ENCODE measurements around the gene PLEKHG5.
"Not testable (repeated sequence)": the region's sequence is repeated elsewhere in the genome, so short reads cannot be mapped to it uniquely, and the experiment has no call there.

Gene PLEKHG5

DNA sequence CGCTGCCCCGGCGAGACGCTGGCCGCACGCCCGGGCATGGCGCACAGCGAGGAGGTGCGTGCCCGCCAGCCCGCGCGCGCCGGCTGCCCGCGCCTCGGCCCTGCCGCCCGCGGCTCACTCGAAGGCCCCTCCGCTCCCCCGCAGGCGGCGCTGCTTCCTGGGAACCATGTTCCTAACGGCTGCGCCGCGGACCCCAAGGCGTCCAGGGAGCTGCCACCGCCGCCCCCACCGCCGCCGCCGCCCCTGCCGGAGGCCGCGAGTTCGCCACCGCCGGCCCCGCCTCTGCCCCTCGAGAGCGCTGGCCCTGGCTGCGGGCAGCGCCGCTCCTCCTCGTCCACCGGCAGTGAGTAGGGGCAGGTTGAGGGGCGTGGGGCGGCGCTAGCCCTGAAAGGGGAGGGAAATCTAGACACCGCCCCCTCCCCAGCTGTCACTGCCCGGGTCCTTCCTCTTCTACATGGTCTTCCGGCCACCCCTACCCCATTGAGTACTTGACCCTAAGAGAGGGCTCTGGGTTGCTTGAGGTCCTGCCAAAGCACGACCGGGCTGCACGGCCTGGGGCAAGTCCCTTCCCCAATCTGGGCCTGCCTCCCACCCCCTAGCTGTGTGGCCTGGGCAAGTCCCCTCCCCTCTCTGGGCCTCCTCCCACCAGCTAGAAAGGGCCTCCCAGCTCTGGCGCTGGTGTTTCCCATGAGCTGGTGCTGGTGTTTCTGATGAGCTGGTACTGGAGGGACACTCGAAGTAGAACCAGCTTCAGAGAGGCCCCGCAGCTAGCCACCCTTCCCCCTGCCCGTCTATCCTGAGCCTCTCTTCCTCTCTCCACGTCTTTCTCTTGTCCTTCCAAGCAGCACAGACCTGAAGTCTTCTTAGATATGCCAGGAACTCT lies 42.5 kb downstream of the PLEKHG5 start:
- H3K4me1 ChIP-seq (ENCODE audit: control insufficient read depth, insufficient read depth, low read length), result peaks cover 40% of the 10 kb centered on the region
- H3K27me3 ChIP-seq (ENCODE audit: control insufficient read depth, insufficient read depth, low read length), result peaks cover 53% of the 10 kb centered on the region
- no peak overlapping the region for H3K4me3 ChIP-seq (ENCODE audit: low read length)
- H3K36me3 ChIP-seq (ENCODE audit: control insufficient read depth, insufficient read depth, low read length), result no peaks in the 10 kb centered on the region
- H3K9me3 ChIP-seq (ENCODE audit: control insufficient read depth, low read length), result no peaks in the 10 kb centered on the region
- H3K9ac ChIP-seq (ENCODE audit: low read length), result no peak overlapping the region

DNA sequence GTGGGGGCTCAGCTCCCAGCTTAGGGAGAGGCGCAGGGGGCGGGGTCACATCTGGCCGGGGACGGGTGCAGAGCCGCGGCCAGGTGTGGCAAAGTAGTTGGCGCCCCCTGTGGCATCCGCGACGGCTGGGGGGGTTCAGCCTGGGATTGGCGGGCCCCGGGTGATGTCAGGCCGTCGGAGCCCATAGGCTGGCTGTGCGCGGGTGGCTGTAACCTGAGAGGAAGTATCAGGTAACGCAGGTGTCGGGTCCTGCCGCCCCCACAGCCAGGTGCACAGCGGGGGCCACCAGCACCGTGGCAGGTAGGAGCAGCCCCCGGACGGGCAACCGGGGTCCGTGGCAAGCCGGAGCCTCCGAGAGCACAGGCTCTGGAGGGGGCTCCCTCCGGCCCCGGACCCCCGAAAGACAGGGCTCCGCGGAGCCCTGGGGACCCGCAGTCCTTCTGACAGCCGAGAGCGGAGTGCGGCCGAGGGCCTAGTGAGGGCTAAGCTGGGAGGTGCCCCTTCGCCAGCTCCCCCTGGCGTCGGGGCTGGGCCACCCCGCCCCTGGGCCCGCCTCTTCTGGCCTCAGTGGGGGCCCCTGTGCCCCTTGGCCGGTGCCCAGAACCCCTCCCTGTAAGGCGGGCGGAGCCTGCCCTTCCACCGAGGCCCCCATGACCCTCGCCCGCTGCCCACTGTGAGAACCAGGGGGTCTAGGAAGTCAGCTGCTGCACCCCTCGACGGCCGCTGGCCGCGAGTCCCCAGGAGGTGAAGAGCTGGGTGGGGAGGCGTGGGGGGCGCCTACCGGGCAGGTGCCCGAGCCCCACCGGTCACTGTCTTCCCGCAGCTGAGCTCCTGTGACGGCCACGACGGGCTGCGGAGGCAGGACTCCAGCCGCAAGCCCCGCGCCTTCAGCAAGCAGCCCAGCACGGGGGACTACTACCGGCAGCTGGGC lies 43.4 kb downstream of the PLEKHG5 start:
- peaks cover 40% of the 10 kb centered on the region for H3K4me1 ChIP-seq (ENCODE audit: control insufficient read depth, insufficient read depth, low read length)
- no peaks in the 10 kb centered on the region for H3K9me3 ChIP-seq (ENCODE audit: control insufficient read depth, low read length)
- H3K36me3 ChIP-seq (ENCODE audit: control insufficient read depth, insufficient read depth, low read length), result no peaks in the 10 kb centered on the region
- H3K4me3 ChIP-seq (ENCODE audit: low read length), result no peak overlapping the region
- peaks cover 48% of the 10 kb centered on the region for H3K27me3 ChIP-seq (ENCODE audit: control insufficient read depth, insufficient read depth, low read length)
- H3K9ac ChIP-seq (ENCODE audit: low read length), result no peak overlapping the region

GRCh38 chr1:6447016-6447817 lies 44.2 kb downstream of the PLEKHG5 start:
- Histone ChIP-seq H3K9ac (ENCODE audit: low read length) (no peak overlapping the region), H3K36me3 (ENCODE audit: control insufficient read depth, insufficient read depth, low read length) (no peaks in the 10 kb centered on the region), H3K4me1 (ENCODE audit: control insufficient read depth, insufficient read depth, low read length) (peaks cover 40% of the 10 kb centered on the region), H3K27me3 (ENCODE audit: control insufficient read depth, insufficient read depth, low read length) (peaks cover 45% of the 10 kb centered on the region), H3K9me3 (ENCODE audit: control insufficient read depth, low read length) (no peaks in the 10 kb centered on the region), H3K4me3 (ENCODE audit: low read length) (no peak overlapping the region)

GRCh38 chr1:6446665-6447015 lies 44.8 kb downstream of the PLEKHG5 start:
- no peak overlapping the region for H3K4me3 ChIP-seq (ENCODE audit: low read length)
- peaks cover 47% of the 10 kb centered on the region for H3K27me3 ChIP-seq (ENCODE audit: control insufficient read depth, insufficient read depth, low read length)
- H3K36me3 ChIP-seq (ENCODE audit: control insufficient read depth, insufficient read depth, low read length), result no peaks in the 10 kb centered on the region
- H3K9me3 ChIP-seq (ENCODE audit: control insufficient read depth, low read length), result no peaks in the 10 kb centered on the region
- H3K9ac ChIP-seq (ENCODE audit: low read length), result no peak overlapping the region
- H3K4me1 ChIP-seq (ENCODE audit: control insufficient read depth, insufficient read depth, low read length), result peaks cover 37% of the 10 kb centered on the region

DNA sequence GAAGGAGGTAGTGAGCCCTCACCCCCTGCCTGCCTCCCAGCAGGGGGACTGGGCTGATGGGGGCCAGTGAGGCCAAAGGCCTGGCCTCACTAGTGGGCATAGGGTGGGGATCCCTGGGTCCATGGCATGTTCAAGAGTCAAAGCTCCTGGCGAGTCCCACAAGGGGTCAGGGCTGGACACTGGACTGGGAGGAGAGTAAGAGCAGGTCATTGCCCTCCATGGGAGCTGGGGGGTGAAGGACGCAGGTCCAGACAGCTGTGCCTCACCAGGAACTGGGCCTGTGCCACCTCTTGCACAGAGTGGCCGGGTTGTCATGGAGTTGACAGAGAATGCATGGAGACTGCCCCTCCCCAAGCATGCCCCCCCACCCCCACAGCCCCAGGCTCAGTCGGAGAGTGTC lies 45.5 kb downstream of the PLEKHG5 start:
- not testable (repeated sequence) for H3K36me3 ChIP-seq (ENCODE audit: control insufficient read depth, insufficient read depth, low read length)
- H3K27me3 ChIP-seq (ENCODE audit: control insufficient read depth, insufficient read depth, low read length), result peaks cover 51% of the 10 kb centered on the region

GRCh38 chr1:6445062-6445763 lies 46.3 kb downstream of the PLEKHG5 start:
- H3K9ac ChIP-seq (ENCODE audit: low read length), result no peak overlapping the region
- peaks cover 27% of the 10 kb centered on the region for H3K4me1 ChIP-seq (ENCODE audit: control insufficient read depth, insufficient read depth, low read length)
- no peaks in the 10 kb centered on the region for H3K36me3 ChIP-seq (ENCODE audit: control insufficient read depth, insufficient read depth, low read length)
- no peaks in the 10 kb centered on the region for H3K9me3 ChIP-seq (ENCODE audit: control insufficient read depth, low read length)
- no peak overlapping the region for H3K4me3 ChIP-seq (ENCODE audit: low read length)
- peaks cover 50% of the 10 kb centered on the region for H3K27me3 ChIP-seq (ENCODE audit: control insufficient read depth, insufficient read depth, low read length)

More for the DNA sequence above, 45.5 kb downstream of the PLEKHG5 start:
- not testable (repeated sequence) for H3K9me3 ChIP-seq (ENCODE audit: control insufficient read depth, low read length); H3K9ac ChIP-seq (ENCODE audit: low read length); H3K4me3 ChIP-seq (ENCODE audit: low read length)
- peaks cover 33% of the 10 kb centered on the region for H3K4me1 ChIP-seq (ENCODE audit: control insufficient read depth, insufficient read depth, low read length)

DNA sequence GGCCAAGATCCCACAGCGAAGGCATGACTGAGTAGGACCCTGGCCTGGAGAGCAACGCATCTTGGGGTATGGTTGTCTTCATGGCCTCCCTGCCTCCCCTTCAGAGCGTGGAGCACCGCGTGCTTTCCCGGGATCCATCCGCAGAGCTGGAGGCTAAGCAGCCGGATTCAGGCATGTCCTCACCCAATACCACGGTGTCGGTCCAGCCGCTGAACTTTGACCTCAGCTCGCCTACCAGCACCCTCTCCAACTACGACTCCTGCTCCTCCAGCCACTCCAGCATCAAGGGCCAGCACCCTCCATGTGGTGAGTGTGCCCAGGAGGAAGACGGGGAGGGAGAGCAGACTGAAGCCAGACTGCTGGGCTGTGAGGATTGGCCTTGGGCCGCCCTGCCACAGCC lies 47.1 kb downstream of the PLEKHG5 start:
- no peak overlapping the region for H3K9ac ChIP-seq (ENCODE audit: low read length)
- H3K36me3 ChIP-seq (ENCODE audit: control insufficient read depth, insufficient read depth, low read length), result no peaks in the 10 kb centered on the region
- H3K27me3 ChIP-seq (ENCODE audit: control insufficient read depth, insufficient read depth, low read length), result peaks cover 45% of the 10 kb centered on the region
- no peaks in the 10 kb centered on the region for H3K9me3 ChIP-seq (ENCODE audit: control insufficient read depth, low read length)
- no peak overlapping the region for H3K4me3 ChIP-seq (ENCODE audit: low read length)
- H3K4me1 ChIP-seq (ENCODE audit: control insufficient read depth, insufficient read depth, low read length), result peaks cover 19% of the 10 kb centered on the region

DNA sequence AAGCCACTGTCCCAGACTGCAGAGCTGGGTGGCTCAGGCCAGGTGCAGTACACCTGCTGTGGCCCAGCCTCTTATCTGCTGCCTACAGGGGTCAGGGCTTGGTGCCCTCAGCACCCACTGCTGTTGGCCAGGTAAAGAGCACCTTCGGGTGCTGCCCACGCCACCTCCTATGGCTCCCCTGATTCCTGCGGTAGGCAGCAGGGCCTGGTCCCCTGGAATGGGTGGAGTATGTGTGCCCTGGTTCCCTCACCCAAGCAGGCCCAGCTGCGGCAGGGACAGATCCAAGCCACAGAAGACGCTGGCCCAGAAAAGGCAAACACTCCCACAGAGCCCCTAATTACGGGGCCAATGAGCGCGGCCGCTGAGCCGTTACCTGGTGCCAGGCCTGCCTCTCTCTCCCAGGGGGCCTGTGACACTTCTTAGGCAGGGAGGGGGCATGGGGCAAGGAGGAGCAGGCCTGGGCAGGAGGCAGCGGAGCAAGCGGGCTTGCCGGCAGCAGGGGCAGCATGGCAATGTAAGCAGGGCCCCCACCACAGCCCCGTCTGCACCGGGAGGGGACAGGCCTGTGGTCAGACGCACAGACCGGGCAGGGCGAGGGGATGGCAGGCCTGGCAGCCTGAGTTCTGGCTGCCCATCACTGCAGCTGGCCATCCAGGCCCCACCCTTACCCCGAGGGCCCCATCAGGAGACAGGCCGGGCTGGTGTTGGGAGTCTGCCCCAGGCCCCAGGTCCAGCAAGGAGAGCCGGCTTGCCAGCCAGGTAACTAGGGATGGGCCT lies 47.9 kb downstream of the PLEKHG5 start:
- peaks cover 40% of the 10 kb centered on the region for H3K27me3 ChIP-seq (ENCODE audit: control insufficient read depth, insufficient read depth, low read length)
- H3K9me3 ChIP-seq (ENCODE audit: control insufficient read depth, low read length), result no peaks in the 10 kb centered on the region
- no peaks in the 10 kb centered on the region for H3K36me3 ChIP-seq (ENCODE audit: control insufficient read depth, insufficient read depth, low read length)
- H3K9ac ChIP-seq (ENCODE audit: low read length), result no peak overlapping the region
- H3K4me1 ChIP-seq (ENCODE audit: control insufficient read depth, insufficient read depth, low read length), result peaks cover 15% of the 10 kb centered on the region
- no peak overlapping the region for H3K4me3 ChIP-seq (ENCODE audit: low read length)

- H3K27me3 ChIP-seq (ENCODE audit: control insufficient read depth, insufficient read depth, low read length), result peaks cover 37% of the 10 kb centered on the region
- peaks cover 7% of the 10 kb centered on the region for H3K4me1 ChIP-seq (ENCODE audit: control insufficient read depth, insufficient read depth, low read length)
- no peaks in the 10 kb centered on the region for H3K9me3 ChIP-seq (ENCODE audit: control insufficient read depth, low read length)
- H3K9ac ChIP-seq (ENCODE audit: low read length), result no peak overlapping the region
- H3K4me3 ChIP-seq (ENCODE audit: low read length), result no peak overlapping the region
- H3K36me3 ChIP-seq (ENCODE audit: control insufficient read depth, insufficient read depth, low read length), result no peaks in the 10 kb centered on the region
Observed at GRCh38 chr1:6441586-6441985, 49.9 kb downstream of the PLEKHG5 start.

DNA sequence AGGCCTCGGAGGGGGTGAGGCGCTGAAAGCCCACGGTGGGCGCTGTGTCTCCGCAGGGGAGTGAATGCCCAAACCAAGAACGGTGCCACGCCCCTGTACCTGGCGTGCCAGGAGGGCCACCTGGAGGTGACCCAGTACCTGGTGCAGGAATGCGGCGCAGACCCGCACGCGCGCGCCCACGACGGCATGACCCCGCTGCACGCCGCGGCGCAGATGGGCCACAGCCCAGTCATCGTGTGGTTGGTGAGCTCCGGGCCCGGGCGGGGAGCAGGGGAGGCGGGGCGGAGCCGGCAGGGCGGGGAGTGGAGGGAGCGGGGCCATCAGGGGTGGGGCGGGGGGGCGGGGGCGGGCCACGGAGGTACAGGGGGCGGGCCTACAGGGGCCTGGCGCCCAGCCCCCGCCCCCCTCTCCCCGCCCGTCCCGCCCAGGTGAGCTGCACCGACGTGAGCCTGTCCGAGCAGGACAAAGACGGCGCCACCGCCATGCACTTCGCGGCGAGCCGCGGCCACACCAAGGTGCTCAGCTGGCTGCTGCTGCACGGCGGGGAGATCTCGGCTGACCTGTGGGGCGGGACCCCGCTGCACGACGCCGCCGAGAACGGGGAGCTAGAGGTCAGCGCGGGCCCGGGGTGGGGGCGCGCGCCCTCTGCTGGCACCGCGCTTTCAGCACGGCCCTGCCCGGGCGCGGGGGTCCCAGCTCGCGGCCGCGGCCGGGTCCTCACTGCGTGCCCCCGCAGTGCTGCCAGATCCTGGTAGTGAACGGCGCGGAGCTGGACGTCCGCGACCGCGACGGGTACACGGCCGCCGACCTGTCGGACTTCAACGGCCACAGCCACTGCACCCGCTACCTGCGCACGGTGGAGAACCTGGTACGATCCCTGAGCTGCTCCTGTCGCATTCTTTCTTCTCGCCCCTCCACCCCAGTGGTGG lies 51.0 kb downstream of the PLEKHG5 start:
- H3K27me3 ChIP-seq (ENCODE audit: control insufficient read depth, insufficient read depth, low read length), result peaks cover 31% of the 10 kb centered on the region
- no peaks in the 10 kb centered on the region for H3K36me3 ChIP-seq (ENCODE audit: control insufficient read depth, insufficient read depth, low read length)
- peaks cover 7% of the 10 kb centered on the region for H3K4me1 ChIP-seq (ENCODE audit: control insufficient read depth, insufficient read depth, low read length)
- no peak overlapping the region for H3K9ac ChIP-seq (ENCODE audit: low read length)
- no peak overlapping the region for H3K4me3 ChIP-seq (ENCODE audit: low read length)
- H3K9me3 ChIP-seq (ENCODE audit: control insufficient read depth, low read length), result no peaks in the 10 kb centered on the region
